IMR-90 (cell line): ENCODE data around the gene TFEB.

ENCODE experiments used
- CEBPB ChIP-seq: IDR thresholded peaks from 2 replicates; pipeline ENCODE4 v1.6.1; 2012; ENCODE audit warnings: low read depth, low read length, improper control_type of control experiment
- CTCF ChIP-seq: conservative IDR thresholded peaks from 2 replicates; pipeline ENCODE4 v1.5.1; 2012; ENCODE audit warnings: mild to moderate bottlenecking, low read depth, low read length, improper control_type of control experiment
- ELK1 ChIP-seq: fragments of 150-350 bp; IDR thresholded peaks from 2 replicates; pipeline ENCODE4 v1.6.1; 2016; ENCODE audit warnings: low read depth, mild to moderate bottlenecking, low read length, moderate library complexity, borderline replicate concordance
- FOS ChIP-seq: fragments of 150-350 bp; IDR thresholded peaks from 2 replicates; pipeline ENCODE4 v1.6.1; 2016; ENCODE audit warnings: low read depth, low read length
- MAFK ChIP-seq: IDR thresholded peaks from 2 replicates; pipeline ENCODE4 v1.6.1; 2012; ENCODE audit warnings: low read depth, low read length, improper control_type of control experiment
- MAZ ChIP-seq: IDR thresholded peaks from 2 replicates; pipeline ENCODE4 v1.6.1; 2012; ENCODE audit warnings: low read depth, mild to moderate bottlenecking, low read length, improper control_type of control experiment, moderate library complexity, borderline replicate concordance
- MXI1 ChIP-seq: IDR thresholded peaks from 2 replicates; pipeline ENCODE4 v1.6.1; 2012; ENCODE audit warnings: low read depth, mild to moderate bottlenecking, low read length, moderate library complexity, borderline replicate concordance
- POLR2A ChIP-seq: IDR thresholded peaks from 2 replicates; pipeline ENCODE4 v1.6.1; 2012; ENCODE audit warnings: mild to moderate bottlenecking, low read depth, low read length
- RAD21 ChIP-seq: IDR thresholded peaks from 2 replicates; pipeline ENCODE4 v1.6.1; 2012; ENCODE audit warnings: low read length, improper control_type of control experiment
- RCOR1 ChIP-seq: IDR thresholded peaks from 2 replicates; pipeline ENCODE4 v1.6.1; 2012; ENCODE audit warnings: mild to moderate bottlenecking, low read length, improper control_type of control experiment; ENCODE audit not compliant: insufficient replicate concordance
- SMC3 ChIP-seq: fragments of 150-350 bp; IDR thresholded peaks from 2 replicates; pipeline ENCODE4 v1.6.1; 2016; ENCODE audit warnings: low read depth, mild to moderate bottlenecking, antibody characterized with exemption, low read length, moderate library complexity
- USF2 ChIP-seq: fragments of 150-350 bp; IDR thresholded peaks from 2 replicates; pipeline ENCODE4 v1.6.1; 2017; ENCODE audit warnings: mild to moderate bottlenecking, antibody characterized with exemption, low read length, low read depth

GRCh38 chr6:41695825-41696224 is 39.6 kb downstream of the TFEB start:
- no peak for TF ChIP-seq CTCF
- no peak for TF ChIP-seq MAFK
- TF ChIP-seq POLR2A: no peak
- no peak for TF ChIP-seq RCOR1
- no peak for TF ChIP-seq RAD21
- no peak for TF ChIP-seq SMC3
- no peak for TF ChIP-seq MAZ
- TF ChIP-seq CEBPB: no peak
- no peak for TF ChIP-seq USF2
- TF ChIP-seq FOS: no peak
- TF ChIP-seq MXI1: no peak
- no peak for TF ChIP-seq ELK1
